ENCODE measurements around the gene CTAGE6.
"Not testable (repeated sequence)": the region's sequence is repeated elsewhere in the genome, so short reads cannot be mapped to it uniquely, and the experiment has no call there.

CTAGE6 gene, protein sequence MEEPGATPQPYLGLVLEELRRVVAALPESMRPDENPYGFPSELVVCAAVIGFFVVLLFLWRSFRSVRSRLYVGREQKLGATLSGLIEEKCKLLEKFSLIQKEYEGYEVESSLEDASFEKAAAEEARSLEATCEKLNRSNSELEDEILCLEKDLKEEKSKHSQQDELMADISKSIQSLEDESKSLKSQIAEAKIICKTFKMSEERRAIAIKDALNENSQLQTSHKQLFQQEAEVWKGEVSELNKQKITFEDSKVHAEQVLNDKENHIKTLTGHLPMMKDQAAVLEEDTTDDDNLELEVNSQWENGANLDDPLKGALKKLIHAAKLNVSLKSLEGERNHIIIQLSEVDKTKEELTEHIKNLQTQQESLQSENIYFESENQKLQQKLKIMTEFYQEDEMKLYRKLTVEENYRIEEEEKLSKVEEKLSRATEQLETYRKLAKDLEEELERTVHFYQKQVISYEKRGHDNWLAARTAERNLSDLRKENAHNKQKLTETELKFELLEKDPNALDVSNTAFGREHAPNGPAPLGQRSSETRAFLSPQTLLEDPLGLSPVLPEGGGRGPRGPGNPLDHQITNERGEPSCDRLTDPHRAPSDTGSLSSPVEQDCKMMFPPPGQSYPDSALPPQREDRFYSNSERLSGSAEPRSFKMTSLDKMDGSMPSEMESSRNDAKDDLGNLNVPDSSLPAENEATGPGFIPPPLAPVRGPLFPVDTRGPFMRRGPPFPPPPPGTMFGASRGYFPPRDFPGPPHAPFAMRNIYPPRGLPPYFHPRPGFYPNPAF

DNA sequence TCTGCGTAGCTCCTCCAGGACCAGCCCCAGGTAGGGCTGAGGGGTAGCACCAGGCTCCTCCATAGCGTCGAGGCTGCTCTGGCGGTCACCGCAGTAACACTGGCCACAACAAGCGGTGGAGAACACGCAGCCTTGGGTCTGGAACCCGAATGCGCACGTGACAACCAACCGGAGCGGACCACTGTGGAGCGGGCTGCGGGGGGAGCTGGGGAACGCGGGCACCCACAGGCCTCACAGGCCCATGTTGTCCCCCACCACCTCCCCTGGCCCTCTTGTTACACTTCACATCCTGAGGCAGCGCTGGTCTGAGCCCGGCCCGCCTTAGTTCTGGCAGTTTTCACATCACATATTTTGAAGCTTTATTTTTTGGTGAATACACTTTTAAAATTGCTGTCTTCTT lies at the start of gene CTAGE6:
CTAGE6 (minus strand) TSS at position 101 of the 400 bp plus-strand sequence; CDS start at position 63, 38 bp downstream.
- DNase-seq (ENCODE audit: low spot score); in situ Hi-C loops (cut with MboI; ENCODE audit: low sequenced_read_pairs, unreplicated experiment): not testable (repeated sequence)

DNA sequence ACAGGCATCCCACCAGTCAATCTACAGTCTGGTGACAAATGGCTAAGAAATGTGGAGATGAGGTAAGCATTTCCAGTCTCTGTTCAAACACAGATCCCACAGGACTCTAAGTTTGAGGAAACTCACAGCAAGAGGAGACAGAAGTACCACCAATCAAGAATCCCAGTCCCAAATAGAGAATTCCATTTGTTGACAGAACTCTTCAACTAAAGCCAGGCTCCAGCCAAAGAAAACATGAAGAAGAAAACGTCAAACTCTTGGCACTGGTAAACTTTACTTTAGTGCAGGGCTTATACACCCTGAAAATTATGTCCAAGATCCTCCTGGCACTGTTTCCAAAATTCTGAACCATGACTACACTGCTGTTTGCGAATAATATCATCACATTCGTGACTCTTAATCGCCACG lies 49.2 kb upstream of the CTAGE6 start:
- DNase-seq (ENCODE audit: low spot score); in situ Hi-C loops (cut with MboI; ENCODE audit: low sequenced_read_pairs, unreplicated experiment): not testable (repeated sequence)

DNA sequence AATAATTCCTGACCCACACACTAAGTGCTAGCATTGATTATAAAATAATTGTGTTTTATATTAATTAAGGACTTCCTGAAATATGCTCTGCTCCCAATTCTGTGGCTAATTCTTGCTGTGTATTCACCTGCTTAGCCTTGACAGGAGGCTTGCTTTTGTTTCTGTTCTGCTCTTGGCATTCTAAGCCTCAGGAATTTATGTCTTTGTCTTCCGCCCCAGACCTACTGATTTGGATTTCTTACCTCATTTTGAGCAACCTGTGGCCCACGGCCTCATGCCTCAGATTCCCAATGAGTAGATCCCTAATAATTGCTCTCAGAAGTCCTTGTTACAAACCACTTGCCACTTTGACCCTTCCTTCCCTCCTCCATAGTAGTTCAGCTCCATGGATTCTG lies 40.4 kb upstream of the CTAGE6 start:
- in situ Hi-C loops (cut with MboI; ENCODE audit: low sequenced_read_pairs, unreplicated experiment), result not testable (repeated sequence)

DNA sequence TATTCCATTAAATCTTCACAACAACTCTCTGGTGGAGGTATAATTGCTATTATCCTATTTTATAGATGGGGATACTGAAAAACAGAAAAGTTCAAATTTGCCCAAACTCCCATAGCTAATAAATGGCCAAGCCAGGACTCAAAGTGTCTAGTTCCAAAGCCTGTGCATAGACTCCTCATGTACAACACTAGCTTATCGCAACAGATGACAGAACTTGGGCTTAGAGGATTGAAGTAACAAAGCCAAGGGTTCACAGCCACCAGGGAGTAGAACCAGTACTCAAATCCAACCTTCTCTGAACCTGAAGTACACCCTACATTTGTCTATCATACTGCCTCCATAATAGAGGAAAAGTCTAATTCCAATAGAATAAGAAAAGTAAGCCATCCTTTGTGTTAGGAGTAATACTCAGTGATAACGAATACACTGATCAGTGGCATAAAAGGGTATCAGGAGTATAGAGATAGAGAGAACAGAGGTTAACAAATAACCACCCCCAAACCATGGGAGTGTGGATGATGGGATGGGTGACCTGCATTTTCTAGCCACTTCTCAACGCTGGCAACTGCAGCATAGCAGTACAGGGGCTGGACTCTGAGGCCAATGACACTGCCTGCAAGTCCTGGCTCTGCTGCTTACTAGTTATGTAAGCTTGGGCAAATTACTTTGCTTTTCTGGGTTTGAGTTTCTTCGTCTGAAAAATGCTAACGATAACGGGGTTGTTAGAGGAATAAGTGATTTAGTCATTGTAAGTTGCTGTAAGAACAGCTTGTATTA lies 39.8 kb upstream of the CTAGE6 start:
- DNase-seq (ENCODE audit: low spot score); in situ Hi-C loops (cut with MboI; ENCODE audit: low sequenced_read_pairs, unreplicated experiment): not testable (repeated sequence)

More for the DNA sequence above, 40.4 kb upstream of the CTAGE6 start:
- not testable (repeated sequence) for DNase-seq (ENCODE audit: low spot score)

DNA sequence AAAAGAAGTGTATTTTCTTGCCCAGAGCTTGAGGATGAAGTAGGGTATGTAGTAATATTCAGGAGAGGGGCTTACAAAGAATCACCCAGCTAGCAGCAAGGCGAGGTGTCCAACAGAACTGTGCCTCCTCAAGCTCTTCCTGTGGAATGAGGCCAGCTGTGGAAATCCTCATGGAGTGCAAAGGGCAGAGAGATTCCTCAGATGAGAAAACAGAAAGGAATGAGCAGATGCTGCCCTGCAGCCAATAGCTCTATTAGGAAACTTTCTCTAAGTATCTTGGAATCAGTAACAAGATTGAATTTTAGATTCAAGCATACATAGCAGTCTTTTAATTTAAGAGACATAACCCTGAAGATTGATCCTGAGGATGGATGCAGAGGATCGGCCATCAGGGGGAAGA lies 38.2 kb upstream of the CTAGE6 start:
- in situ Hi-C loops (cut with MboI; ENCODE audit: low sequenced_read_pairs, unreplicated experiment); DNase-seq (ENCODE audit: low spot score): not testable (repeated sequence)

DNA sequence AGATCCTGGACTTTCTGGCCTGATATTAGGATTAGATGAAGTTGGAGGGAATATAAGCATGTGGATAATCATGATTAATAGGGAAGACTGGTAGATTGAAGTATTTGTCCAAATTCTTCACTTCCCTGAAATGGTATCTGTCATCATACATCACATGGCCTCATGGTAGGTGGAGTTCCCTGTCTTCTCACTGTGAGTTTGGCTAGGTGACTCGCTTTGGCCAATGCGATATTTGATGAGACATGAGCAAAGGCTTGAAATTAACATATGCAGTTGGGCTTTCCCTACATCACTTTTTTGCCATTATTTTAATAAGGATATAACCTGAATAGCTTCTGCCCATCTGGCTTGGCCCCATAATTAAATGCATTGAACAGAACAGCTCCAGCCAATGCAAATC lies 35.1 kb upstream of the CTAGE6 start:
- in situ Hi-C loops (cut with MboI; ENCODE audit: low sequenced_read_pairs, unreplicated experiment), result not testable (repeated sequence)

DNA sequence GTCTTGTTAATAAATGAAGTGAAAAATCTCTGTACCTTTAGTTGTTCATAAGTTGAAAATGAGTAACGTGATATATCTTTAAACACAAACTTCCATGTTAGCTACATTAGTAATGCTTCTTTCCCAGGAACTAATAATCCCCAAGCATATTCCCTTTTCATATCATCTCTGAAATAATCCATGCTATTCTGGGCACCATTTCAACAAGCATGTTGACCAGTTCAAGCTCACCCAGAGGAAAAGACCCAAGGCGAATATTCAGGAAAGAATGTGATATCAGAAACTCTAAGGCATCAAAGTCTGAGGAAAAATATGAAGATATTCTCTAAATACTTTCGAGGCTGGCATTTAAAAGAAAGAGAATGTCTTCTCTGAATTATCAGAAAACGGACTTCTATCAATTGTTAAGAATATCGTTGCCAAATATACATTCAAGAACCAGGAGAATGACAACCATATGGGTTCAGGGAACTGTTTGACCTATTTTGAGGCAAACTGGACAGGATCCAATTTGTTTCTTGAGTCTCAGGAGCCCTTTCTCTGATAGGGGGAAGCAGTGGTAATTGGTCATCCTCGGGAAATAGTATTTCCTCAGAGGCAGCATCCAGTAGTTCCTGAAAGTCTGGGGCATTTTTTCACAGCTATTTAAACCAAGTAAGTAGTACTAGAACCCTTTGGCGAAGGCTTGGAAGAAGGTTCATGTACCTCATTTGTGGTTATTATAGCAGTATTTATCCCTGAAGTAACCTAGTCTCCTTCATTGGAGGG lies 28.1 kb upstream of the CTAGE6 start:
- in situ Hi-C loops (cut with MboI; ENCODE audit: low sequenced_read_pairs, unreplicated experiment); DNase-seq (ENCODE audit: low spot score): not testable (repeated sequence)

More for the DNA sequence above, 35.1 kb upstream of the CTAGE6 start:
- DNase-seq (ENCODE audit: low spot score), result not testable (repeated sequence)

DNA sequence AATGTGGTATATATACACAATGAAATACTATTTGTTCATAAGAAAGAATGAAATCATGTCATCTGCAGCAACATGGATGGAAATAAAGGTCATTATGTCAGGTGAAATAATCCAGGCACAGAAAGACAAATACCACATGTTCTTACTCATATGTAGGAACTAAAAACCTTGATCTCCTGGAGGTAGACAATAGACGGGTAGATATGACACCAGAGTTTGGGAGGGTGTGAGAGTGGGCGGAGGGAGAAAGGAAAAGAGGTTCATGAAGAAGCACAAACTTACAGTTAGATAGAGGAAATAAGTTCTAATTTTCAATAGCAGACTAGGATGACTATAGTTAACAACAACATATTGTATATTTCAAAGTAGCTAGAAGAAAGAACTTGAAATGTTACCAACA lies 22.1 kb upstream of the CTAGE6 start:
- in situ Hi-C loops (cut with MboI; ENCODE audit: low sequenced_read_pairs, unreplicated experiment), result not testable (repeated sequence)

DNA sequence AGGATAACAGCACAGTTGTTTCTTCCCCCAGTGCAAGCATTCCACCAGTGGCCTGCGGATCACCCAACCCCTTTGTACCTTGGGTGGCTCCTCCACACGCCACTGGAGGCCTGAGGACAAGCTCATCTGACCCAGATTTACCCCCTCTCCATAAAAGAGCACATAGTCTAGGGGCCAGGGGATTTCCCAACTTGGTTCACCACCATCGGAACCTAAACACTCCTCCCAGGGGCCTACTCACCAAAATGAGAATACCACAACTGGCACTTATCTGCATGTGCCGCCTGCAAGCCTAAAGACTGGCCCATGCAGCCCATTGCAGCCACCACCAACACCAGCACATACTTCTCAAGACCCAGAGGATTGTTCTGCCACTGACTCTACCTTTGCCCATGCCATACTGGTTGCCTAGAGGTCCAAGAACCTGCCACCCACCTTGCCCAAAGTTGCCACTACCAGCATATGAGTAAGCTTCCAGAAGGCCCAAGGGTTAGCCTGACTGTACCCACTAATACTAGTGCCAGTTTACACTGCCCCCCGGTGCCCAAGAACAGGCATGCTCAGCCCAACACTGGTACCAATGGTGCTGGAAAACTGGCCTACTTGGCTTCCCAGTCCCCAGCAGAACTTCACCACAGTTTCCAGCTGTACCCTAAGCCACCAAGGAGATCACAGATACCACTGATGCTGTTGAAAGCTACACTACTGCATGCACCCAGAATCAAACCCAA lies 15.4 kb upstream of the CTAGE6 start:
- DNase-seq (ENCODE audit: low spot score); in situ Hi-C loops (cut with MboI; ENCODE audit: low sequenced_read_pairs, unreplicated experiment): not testable (repeated sequence)

More for the DNA sequence above, 22.1 kb upstream of the CTAGE6 start:
- DNase-seq (ENCODE audit: low spot score), result not testable (repeated sequence)

DNA sequence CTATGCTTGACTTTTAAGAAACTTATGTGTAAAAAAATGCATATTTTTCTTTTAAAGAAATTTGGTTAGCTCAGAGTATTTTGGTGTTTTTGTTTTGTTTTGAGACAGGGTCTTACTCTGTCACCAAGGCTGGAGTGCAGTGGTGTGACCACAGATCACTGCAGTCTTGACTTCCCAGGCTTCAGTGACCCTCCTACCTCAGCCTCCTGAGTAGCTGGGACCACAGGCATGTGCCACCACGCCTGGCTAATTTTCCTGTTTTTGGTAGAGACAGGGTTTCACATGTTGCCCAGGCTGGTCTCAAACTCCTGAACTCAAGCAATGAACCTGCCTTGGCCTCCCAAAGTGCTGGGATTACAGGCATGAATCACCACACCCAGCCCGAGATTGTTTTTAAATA lies 10.0 kb upstream of the CTAGE6 start:
- DNase-seq (ENCODE audit: low spot score); in situ Hi-C loops (cut with MboI; ENCODE audit: low sequenced_read_pairs, unreplicated experiment): not testable (repeated sequence)

DNA sequence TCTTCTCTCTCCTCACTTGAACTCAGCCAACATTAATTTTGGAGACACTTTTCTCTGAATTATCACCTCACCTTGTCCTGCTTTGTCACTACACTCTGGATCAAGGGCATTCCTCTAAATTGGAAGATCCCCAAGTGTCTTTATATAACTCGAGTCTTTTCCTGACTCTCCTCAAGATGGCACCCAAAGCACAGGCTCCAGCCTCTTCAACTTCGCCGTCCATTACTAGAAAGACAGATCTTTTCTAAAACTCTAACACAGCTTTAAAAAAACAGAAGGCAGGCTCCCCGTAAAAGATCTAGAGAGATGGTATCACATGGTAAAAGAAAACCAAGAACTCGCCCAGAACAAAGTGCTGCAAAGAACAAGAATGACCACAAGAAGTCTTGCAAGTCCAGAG lies 8.2 kb upstream of the CTAGE6 start:
- DNase-seq (ENCODE audit: low spot score); in situ Hi-C loops (cut with MboI; ENCODE audit: low sequenced_read_pairs, unreplicated experiment): not testable (repeated sequence)

DNA sequence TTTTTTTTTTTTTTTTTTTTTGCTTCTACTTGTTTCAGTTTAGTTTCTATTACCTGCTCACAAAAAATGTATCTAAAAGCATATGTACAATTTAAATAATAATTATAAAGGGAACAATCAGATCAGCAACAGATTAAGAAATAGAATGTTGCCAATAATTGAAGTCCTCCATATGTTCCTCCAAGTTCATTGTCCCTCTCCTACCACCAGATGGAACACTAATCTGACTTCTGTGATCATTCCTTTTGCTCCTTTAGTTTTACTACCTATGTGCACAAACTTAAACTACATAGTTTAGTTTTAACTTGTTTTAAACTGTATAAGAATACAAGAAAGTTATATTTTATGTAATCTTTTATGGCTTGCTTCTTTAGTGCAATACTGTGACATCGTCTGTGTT lies 5.6 kb upstream of the CTAGE6 start:
- in situ Hi-C loops (cut with MboI; ENCODE audit: low sequenced_read_pairs, unreplicated experiment); DNase-seq (ENCODE audit: low spot score): not testable (repeated sequence)

DNA sequence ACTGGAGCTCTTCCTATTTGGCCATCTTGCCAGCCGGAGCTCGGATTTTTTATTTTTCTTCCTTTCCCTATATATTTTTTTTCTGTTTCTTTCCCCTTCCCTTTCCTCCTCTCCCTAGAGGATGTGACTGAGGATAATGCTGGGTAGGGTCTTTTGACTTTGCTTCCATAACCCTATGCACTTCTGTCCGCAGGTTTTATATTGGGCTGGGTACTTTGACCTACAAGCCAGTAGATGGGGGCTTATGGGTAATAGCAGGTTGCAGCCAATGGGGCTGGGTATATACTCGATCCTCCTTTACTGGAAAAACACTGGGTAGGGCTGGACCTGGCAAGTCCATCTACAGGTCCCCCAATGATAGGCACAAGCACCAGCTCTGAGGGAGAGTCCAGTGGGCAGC lies 12.2 kb downstream of the CTAGE6 start:
- not testable (repeated sequence) for DNase-seq (ENCODE audit: low spot score)

More for the DNA sequence above, 12.2 kb downstream of the CTAGE6 start:
- in situ Hi-C loops (cut with MboI; ENCODE audit: low sequenced_read_pairs, unreplicated experiment), result not testable (repeated sequence)

Data from GM13976 (cell line).